H1 (cell line): ENCODE data around the gene DRAM1. TPM values are rescaled to one million over a fixed set of nuclear protein-coding genes. Genes with fewer than 3 reads are reported as not detected.

ENCODE experiments used
- BRCA1 ChIP-seq: IDR thresholded peaks from 2 replicates; pipeline ENCODE4 v1.6.1; 2012; ENCODE audit warnings: low read depth, low read length, improper control_type of control experiment
- GABPA ChIP-seq: IDR thresholded peaks from 2 replicates; pipeline ENCODE4 v1.6.1; 2011; ENCODE audit warnings: mild to moderate bottlenecking, low read length, moderate library complexity, borderline replicate concordance; ENCODE audit not compliant: insufficient read depth
- polyA plus RNA-seq, 7 experiments: library from polyadenylated mRNA; depleted of rRNA in 3 of 7; stranded (reverse) in 5 of 7; unstranded in 2 of 7; fragments of >200 nt in 5 of 7; fragments of 200-250 nt in 2 of 7; gene quantifications; 1 replicate in 5 of 7; 2 replicates in 1 of 7; 4 replicates in 1 of 7; pipeline versions ENCODE4 v1.2.1 to v1.2.3, GENCODE V29; 2011 to 2013; ENCODE audit warnings: missing spikeins in 2 of 7, mixed read lengths in 2 of 7
- total RNA-seq: library from RNA; stranded (reverse); fragmentation: NEBNext Ultra II Directional; extraction: Animal tissue kit (Norgen Biotek cat#: 25700); gene quantifications from 2 replicates; pipeline ENCODE4 v1.2.1, GENCODE V29; 2021
- TF ChIP-seq, protein P1 (sequence below): fragments of 300-600 bp; sonication (generic); IDR thresholded peaks from 2 replicates; pipeline ENCODE4 v1.7.1; 2012; ENCODE audit warnings: low read length, moderate library complexity, mild to moderate bottlenecking, inconsistent platforms; ENCODE audit not compliant: insufficient replicate concordance

DRAM1 gene
- total and polyA plus RNA-seq, 2 of the 8 experiments (the other 6 are each of a cell fraction or from before 2014, with no cell fraction given) = 4.6 to 6.2 TPM

DNA sequence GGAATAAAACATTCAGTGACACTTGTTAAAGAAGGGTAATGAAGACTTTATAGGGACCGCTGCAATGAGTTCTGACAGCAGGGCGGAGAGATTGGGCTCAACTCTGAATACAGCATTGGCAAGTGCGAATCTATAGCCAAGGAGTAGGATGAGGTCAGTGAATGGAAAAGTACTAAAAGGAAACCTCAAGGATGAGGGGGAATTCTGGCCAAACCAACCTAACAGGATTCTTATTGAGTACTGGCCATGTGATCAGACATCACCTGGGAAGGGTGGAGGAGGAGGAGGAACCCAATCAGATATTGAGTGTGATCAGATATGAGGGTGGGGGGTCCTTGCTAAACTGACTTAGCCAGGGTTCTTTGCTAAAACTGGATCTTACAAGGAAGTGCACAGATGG is 31.0 kb downstream of the DRAM1 start (continued):
- TF ChIP-seq, protein P1, sequence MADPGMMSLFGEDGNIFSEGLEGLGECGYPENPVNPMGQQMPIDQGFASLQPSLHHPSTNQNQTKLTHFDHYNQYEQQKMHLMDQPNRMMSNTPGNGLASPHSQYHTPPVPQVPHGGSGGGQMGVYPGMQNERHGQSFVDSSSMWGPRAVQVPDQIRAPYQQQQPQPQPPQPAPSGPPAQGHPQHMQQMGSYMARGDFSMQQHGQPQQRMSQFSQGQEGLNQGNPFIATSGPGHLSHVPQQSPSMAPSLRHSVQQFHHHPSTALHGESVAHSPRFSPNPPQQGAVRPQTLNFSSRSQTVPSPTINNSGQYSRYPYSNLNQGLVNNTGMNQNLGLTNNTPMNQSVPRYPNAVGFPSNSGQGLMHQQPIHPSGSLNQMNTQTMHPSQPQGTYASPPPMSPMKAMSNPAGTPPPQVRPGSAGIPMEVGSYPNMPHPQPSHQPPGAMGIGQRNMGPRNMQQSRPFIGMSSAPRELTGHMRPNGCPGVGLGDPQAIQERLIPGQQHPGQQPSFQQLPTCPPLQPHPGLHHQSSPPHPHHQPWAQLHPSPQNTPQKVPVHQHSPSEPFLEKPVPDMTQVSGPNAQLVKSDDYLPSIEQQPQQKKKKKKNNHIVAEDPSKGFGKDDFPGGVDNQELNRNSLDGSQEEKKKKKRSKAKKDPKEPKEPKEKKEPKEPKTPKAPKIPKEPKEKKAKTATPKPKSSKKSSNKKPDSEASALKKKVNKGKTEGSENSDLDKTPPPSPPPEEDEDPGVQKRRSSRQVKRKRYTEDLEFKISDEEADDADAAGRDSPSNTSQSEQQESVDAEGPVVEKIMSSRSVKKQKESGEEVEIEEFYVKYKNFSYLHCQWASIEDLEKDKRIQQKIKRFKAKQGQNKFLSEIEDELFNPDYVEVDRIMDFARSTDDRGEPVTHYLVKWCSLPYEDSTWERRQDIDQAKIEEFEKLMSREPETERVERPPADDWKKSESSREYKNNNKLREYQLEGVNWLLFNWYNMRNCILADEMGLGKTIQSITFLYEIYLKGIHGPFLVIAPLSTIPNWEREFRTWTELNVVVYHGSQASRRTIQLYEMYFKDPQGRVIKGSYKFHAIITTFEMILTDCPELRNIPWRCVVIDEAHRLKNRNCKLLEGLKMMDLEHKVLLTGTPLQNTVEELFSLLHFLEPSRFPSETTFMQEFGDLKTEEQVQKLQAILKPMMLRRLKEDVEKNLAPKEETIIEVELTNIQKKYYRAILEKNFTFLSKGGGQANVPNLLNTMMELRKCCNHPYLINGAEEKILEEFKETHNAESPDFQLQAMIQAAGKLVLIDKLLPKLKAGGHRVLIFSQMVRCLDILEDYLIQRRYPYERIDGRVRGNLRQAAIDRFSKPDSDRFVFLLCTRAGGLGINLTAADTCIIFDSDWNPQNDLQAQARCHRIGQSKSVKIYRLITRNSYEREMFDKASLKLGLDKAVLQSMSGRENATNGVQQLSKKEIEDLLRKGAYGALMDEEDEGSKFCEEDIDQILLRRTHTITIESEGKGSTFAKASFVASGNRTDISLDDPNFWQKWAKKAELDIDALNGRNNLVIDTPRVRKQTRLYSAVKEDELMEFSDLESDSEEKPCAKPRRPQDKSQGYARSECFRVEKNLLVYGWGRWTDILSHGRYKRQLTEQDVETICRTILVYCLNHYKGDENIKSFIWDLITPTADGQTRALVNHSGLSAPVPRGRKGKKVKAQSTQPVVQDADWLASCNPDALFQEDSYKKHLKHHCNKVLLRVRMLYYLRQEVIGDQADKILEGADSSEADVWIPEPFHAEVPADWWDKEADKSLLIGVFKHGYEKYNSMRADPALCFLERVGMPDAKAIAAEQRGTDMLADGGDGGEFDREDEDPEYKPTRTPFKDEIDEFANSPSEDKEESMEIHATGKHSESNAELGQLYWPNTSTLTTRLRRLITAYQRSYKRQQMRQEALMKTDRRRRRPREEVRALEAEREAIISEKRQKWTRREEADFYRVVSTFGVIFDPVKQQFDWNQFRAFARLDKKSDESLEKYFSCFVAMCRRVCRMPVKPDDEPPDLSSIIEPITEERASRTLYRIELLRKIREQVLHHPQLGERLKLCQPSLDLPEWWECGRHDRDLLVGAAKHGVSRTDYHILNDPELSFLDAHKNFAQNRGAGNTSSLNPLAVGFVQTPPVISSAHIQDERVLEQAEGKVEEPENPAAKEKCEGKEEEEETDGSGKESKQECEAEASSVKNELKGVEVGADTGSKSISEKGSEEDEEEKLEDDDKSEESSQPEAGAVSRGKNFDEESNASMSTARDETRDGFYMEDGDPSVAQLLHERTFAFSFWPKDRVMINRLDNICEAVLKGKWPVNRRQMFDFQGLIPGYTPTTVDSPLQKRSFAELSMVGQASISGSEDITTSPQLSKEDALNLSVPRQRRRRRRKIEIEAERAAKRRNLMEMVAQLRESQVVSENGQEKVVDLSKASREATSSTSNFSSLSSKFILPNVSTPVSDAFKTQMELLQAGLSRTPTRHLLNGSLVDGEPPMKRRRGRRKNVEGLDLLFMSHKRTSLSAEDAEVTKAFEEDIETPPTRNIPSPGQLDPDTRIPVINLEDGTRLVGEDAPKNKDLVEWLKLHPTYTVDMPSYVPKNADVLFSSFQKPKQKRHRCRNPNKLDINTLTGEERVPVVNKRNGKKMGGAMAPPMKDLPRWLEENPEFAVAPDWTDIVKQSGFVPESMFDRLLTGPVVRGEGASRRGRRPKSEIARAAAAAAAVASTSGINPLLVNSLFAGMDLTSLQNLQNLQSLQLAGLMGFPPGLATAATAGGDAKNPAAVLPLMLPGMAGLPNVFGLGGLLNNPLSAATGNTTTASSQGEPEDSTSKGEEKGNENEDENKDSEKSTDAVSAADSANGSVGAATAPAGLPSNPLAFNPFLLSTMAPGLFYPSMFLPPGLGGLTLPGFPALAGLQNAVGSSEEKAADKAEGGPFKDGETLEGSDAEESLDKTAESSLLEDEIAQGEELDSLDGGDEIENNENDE = no peak
- TF ChIP-seq BRCA1 (no peak), GABPA (no peak)
